Choroid plexus epithelial cell (primary cell): Measurements from ENCODE around the gene STK38.

Experiments
- DNase-seq: peaks from one replicate; pipeline ENCODE4 v3.0.0-alpha.2; 2010; ENCODE audit warnings: low read depth
- H3K4me3 ChIP-seq: 2 replicates; pipeline ENCODE4 v1.5.1; 2011; ENCODE audit warnings: low read depth, mild to moderate bottlenecking, control low read depth, low read length, moderate library complexity
- TF ChIP-seq, protein P1 (sequence below): conservative IDR thresholded peaks from 2 replicates; pipeline ENCODE4 v1.5.1; 2011; ENCODE audit warnings: low read depth, mild to moderate bottlenecking, control low read depth, inconsistent platforms, low read length, moderate library complexity

STK38 gene

GRCh38 chr6:36504181-36504580 lies 43.1 kb downstream of the STK38 start:
- TF ChIP-seq, protein P1, sequence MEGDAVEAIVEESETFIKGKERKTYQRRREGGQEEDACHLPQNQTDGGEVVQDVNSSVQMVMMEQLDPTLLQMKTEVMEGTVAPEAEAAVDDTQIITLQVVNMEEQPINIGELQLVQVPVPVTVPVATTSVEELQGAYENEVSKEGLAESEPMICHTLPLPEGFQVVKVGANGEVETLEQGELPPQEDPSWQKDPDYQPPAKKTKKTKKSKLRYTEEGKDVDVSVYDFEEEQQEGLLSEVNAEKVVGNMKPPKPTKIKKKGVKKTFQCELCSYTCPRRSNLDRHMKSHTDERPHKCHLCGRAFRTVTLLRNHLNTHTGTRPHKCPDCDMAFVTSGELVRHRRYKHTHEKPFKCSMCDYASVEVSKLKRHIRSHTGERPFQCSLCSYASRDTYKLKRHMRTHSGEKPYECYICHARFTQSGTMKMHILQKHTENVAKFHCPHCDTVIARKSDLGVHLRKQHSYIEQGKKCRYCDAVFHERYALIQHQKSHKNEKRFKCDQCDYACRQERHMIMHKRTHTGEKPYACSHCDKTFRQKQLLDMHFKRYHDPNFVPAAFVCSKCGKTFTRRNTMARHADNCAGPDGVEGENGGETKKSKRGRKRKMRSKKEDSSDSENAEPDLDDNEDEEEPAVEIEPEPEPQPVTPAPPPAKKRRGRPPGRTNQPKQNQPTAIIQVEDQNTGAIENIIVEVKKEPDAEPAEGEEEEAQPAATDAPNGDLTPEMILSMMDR = no peak
- no peak overlapping the region for H3K4me3 ChIP-seq
- no peak for DNase-seq

- DNase-seq = no peak
- no peak overlapping the region for H3K4me3 ChIP-seq
- TF ChIP-seq, protein P1 = no peak
Measured at GRCh38 chr6:36501686-36502085, 45.6 kb downstream of the STK38 start.

GRCh38 chr6:36499918-36500317 lies 47.4 kb downstream of the STK38 start:
- no peak for DNase-seq
- H3K4me3 ChIP-seq = no peak overlapping the region
- TF ChIP-seq, protein P1 = no peak

GRCh38 chr6:36495086-36495485 lies 52.2 kb downstream of the STK38 start:
- no peak overlapping the region for H3K4me3 ChIP-seq
- no peak for DNase-seq
- TF ChIP-seq, protein P1 = no peak

DNA sequence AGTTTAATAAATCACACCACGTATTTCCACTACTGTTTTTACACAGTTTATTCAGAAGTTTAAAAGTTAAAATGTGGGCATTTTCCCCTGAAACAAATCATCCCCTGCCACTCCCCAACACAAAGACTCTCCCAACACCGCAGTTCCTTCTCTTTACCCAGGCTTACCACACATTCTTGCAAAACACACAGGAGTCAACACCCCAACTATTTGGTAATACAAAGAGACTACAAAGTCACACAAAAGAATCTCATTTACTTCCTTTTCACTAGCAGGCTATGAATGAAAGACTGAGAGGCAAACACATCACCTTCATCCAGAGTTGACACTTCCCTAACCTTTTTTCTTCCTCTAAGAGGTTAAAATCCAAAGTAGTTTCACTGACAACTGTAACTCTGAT lies 53.4 kb downstream of the STK38 start:
- peak; percentile 25 for DNase-seq
- TF ChIP-seq, protein P1 = no peak

GRCh38 chr6:36493319-36493718 lies 54.0 kb downstream of the STK38 start:
- TF ChIP-seq, protein P1 = no peak
- H3K4me3 ChIP-seq = no peak overlapping the region
- no peak for DNase-seq

More for the DNA sequence above, 53.4 kb downstream of the STK38 start:
- H3K4me3 ChIP-seq = no peak overlapping the region

DNA sequence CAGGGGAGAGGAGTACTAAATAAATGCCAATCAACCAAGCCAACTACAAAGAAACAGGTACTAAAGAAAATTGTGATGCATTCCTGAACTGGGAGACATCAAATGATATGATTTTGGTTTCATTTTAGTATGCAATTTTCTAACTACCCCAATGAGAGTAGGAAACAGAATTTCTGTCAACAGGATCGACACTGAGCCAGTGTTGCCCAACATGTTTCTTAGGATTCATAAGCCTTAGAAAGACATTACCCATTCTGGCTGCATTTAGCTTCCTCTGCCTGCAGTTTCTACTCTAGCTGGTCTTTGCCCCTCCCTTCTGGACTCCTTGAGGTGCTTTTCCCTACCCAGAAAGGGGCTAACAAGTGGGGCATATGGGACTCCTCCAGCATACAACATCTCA lies 54.7 kb downstream of the STK38 start:
- H3K4me3 ChIP-seq = no peak overlapping the region
- no peak for DNase-seq
- TF ChIP-seq, protein P1 = no peak
